ENCODE measurements around the gene TRPM2.

TRPM2 gene

DNA sequence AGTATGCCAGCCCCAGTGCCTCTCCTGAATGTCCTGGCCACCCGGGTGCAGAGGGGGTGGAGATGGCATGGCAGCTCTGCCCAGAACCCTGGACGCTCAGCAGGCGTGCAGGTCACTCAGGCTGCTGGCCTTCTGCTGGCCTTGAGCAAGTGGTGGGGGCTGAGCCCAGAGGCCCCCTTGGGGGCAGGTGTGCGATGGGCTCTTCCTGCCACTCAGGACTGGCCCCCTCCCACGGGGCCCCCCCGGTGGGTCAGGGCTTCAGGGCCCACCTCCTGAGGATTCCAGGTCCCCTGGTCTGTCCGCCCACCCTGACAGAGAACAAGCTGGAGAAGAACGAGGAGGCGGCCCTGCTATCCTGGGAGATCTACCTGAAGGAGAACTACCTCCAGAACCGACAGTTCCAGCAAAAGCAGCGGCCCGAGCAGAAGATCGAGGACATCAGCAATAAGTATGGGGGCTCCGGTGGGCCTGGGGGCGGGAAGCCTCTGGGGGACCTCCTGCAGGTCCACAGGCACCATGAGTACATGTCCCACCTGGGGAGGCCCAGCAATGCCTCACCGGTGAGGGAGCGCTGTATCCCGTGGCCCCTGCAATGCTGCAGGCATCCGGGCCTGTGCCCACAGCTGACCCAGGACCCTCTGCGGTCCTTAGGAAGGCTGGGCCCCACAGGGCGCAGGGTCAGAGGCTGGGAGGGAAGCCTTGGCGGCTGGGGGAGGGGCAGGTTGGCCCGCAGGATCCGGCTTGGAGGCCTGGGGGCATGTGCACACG, 64.9 kb downstream of the TRPM2 start:
- DNase-seq: no peak

DNA sequence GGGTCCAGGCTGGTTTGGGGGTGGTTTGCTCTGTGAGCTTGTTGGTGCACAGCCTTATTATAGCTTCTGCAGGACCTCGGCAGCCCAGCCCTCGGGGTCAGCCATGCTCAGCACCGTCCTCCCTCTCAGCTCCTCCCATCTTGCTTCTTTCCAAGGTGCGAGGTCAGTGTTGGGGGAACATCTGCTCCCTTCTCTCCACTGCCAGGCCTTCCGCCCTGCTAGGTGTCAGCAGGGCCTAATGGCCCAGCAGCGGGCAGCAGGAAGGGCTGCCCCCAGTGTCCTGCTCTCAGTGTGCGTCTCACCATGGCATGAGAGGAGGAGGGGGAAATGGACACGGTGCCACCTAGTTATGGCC, 65.4 kb downstream of the TRPM2 start:
- DNase-seq: no peak

DNA sequence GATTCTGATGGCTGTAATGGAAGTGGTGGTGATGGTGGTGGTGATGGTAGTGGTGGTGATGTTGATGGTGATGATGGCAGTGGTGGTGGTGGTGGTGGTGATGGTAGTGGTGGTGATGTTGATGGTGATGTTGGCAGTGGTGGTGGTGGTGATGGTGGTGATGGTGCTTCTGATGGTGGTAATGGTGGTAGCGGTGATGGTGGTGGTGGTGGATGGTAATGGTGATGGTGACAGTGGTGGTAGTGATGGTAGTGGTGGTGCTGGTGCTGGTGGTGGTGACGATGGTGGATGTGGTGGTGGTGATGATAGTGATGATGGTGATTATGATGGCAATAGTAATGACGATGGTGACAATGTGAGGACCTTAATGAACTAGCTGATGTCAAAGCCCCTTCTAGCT, 66.3 kb downstream of the TRPM2 start:
- no peak for DNase-seq

DNA sequence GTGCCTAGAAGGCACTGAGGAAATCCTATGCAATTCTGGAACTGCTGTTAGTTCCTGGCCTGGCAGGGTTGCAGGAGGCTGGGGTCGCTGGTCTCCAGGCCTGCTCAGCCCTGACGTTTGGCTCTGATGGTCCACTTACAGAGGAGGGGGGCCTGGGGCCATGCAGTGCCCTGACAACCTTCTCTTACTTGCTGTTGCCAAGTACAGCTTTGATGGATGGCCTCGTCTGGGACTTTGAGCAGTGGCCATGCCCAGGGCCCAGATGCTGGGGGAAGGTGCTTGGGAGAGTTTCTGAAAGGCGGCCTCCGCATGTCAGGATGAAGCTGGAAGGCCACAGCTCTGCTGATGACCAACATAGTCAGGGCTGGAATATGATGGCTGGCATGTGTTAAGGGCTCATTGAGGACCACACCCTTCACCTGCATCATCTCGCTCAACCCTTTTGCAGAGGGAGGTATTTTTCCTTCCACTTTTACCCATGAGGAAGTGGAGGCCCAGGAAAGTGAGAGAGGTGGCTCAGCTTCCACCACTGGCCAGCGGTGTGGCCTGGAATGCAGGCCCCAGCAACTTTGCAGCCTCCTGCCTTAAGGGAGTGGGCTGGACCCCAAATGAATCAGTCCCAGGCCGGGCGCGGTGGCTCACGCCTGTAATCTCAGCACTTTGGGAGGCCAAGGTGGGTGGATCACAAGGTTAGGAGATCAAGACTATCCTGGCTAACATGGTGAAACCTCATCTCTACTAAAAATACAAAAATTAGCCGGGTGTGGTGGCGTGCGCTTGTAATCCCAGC, 67.2 kb downstream of the TRPM2 start:
- no peak for DNase-seq

DNA sequence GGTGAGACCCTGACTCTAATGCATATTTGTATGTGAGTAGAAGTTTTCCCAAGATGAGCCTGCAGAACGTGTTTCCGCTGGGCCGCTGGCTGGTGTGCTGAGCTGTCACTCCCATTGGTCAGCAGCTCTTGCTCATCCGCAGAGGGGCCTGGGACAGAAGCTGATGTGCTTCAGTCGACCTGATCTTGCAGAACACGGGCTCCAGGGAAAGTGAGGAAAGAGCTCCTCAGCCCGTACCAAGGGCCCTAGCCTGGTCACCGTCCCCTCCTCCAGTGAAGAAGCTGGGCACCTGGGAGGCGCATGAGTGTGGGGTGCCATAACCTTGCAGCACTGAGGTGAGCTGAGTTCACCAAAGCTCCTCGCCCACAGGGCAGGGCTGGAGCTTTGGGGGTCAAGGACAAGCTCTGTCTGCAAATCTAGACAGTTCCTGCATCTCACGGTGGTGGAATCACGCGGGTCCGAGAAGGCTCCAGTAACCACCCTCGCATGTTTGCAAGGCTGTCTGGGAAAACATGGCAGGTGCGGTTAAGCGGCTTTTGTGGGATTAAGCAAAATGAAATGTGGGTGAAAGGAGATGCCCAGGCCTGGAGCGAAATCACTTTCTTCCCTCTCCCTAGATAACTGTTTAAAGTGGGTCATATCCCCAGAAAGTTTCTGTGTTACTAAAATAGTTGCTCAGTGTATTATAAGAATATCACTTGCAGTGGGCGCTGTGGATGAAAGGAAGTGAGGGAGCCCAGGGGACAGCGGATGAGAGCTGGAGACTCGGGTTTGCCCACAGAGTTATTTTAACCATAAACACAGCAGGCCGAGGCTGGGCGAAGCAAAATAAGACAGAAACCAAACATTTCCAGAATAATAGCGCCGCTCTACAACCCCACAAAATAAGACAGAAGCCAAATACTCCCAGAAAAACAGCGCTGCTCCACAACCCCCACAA, 68.8 kb downstream of the TRPM2 start:
- DNase-seq: no peak

DNA sequence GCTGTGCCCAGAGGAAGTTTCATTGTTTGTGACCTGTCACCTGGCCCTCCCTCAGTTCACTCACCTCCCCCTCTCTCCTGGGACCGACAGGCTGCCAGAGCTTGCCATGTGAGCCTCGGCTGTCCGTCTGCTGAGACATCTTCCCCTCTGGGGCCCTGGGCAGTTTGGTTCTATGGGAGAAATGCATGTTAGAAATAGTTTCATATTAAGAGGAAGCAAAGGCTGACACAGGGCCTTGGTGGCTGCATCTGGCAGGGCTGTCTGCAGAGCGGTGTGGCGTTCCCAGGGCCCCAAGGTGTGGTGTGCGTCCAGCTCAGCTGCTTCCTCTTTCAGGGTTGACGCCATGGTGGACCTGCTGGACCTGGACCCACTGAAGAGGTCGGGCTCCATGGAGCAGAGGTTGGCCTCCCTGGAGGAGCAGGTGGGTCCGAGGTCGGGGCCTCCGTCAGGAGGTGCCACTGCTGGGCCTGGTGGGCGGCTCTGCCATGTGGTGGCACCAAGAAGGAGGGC, 69.9 kb downstream of the TRPM2 start:
- DNase-seq: no peak

DNA sequence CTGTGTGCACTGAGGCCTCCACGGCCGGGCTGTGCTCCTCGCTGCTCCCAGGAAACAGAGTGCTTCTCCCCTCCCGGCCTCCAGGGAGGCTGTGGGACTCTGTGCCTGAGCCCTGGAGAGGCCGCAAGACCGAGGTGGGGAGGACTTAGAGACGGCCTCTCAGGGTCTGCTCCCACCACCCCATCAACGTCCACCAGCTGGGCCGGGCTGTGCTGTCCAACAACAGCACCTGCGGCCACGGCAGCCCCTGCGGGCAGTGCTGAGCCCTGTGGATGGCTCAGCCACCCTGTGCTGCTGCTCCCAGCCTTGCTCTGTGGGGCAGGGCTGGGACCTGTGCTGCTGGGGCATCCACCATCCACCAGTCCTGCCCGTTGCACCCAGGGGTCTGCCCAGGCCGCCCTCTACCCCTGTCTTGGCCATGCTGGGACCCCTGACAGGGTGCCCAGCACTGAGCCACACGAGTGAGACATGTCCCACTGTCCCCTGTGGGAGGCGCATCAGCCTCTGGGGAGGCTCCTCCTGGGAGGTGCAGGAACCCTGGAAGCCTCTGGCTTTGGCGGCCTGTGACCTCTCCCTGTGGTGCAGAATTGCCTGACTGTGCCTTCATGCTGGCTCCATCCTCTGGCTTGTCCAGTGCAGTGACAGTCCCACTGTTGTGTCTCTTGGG, 70.7 kb downstream of the TRPM2 start:
- no peak for DNase-seq

DNA sequence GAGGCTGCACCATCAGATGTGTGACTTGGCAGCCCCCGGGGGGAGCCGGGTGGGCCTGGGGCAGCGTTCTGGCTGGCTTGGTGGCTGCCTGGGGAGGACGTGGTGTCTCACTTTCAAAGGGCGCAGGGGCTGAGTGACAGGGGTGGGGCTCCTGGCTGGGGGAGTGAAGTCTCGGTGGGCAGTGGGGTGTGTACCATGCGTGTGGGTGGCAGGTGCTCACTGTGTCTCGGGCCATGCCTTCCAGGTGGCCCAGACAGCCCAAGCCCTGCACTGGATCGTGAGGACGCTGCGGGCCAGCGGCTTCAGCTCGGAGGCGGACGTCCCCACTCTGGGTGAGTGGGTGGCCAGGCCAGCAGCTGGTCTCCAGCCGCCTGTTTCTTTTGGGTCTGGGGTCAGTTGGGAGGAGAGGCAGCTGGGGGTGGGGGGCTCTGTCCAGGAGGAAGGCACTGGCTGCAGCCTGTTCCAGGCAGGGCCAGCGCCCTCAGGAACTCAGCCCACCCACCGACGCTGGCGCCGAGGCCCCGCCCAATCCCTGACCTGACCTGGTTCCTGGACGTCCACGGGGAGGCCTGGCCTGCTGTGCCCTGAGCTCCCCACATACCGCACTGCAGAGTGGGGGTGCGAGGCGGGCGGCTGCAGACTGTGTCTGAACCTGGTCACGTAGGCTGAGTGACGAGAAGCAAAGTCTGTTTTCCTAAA, 71.3 kb downstream of the TRPM2 start:
- DNase-seq: no peak

DNA sequence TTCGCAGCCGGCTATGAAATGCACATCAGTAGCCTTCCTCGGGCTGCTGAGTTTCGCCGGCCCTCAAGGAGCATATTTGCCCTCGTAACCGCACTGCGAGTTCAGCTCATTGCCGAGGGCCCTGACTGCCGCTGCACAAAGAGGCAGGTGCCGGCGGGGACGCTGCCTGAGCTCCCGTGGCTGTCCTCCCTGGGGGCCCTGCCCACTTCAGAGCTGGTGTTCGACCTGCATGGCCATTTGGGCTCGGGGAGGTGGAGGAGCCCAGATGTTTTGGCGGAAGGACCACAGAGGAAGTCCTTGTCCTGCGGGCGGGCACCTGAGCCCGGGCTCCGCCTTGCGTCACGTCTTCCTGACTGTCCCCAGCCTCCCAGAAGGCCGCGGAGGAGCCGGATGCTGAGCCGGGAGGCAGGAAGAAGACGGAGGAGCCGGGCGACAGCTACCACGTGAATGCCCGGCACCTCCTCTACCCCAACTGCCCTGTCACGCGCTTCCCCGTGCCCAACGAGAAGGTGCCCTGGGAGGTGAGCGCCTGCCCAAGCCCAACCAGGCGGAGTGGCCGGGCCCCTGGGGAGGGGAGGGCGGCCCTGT, 72.0 kb downstream of the TRPM2 start:
- no peak for DNase-seq

DNA sequence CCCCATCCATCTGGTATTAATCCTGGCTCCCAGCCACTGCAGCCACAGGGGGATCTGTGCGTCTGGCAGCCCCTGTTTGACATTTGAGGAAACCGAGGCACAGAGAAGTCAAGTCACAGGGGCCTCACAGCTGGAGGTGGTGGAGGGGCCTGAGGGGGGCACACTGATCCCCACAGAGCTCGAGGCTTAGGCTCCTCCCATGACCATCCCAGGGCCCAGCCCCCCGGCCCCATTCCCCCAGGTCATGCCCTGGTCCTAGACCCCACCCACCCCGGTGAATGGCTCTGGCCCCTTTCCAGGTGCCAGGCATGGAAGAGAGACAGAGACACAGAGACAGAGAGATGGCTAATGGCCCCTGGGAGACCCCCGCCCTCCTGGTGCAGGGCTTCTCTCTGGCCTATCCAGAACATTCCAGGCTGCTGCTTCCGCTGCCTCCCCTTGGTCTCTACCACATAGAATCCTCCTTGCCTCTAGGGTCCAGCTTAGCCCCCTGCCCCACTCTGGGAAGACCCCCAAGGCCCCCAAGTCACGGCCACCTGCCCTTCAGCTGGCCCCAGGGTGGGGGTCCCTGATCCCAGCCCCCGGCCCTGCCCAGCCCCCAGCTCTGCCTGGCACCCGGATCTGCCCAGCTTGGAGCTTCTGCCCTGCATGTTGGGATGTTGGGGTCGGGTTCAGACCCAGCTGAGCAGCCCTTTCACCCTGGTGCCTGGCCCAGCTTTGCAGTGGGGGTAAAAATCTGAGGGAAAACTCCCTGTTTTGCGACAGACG, 72.7 kb downstream of the TRPM2 start:
- no peak for DNase-seq

DNA sequence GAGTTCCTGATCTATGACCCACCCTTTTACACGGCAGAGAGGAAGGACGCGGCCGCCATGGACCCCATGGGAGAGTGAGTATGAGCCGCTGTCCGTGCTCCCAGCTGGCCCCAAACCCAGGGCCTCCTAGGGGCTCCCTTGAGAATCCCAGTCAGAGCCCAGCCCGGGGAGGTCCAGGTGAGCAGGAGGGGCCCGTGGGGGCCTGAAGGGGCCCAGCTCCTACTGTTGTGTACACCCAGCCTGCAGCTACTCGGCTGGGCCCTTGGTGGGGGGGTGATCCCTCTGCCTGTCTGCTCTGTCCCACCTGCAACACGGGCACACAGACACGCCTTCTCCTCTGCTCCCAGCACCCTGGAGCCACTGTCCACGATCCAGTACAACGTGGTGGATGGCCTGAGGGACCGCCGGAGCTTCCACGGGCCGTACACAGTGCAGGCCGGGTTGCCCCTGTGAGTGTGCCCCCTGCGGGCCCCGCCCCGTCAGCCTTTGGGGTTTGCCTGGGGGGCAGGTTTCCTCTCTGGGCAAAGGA, 73.3 kb downstream of the TRPM2 start:
- DNase-seq: no peak

DNA sequence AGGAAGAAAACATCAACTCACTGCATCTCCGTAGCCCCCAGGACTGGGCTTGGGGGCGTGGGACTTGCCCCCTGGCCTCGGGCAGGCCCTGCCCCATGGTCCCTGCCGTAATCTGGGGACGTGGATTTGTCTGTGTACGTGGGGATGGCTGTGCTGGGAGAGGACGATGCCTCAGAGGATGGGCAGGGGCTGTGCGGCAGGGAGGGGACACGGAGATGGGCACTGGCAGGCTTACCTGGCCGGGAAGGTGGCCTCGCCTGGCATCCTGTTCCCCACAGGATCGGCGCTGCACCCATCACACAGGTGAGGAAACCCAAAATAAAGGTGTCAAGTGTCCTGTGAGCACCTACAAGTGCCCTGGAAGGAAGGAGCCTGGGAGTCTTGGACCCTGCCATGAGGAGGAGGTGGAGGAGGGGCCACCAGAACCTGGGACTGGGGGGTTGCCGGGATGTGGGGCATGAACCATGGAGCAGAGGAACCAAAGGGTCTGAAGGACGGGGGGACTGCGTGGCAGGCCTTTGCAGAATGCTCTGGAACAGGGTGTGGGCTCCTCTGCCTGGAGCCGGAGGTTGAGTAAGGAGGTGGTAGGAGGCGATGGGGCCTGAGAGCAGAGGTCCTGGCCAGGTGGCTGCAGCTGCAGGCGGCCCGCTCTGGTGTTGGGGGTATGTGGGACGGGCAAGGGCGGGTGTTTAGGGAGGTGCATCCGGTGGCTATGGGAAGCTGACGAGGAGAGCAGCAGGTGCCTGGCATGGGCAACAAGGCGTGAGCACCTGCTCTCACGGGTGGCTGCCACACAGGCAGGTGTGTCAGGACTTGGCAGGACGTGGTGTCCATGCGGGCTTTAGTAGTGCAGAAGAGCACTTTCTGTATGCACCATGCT, 74.1 kb downstream of the TRPM2 start:
- no peak for DNase-seq

DNA sequence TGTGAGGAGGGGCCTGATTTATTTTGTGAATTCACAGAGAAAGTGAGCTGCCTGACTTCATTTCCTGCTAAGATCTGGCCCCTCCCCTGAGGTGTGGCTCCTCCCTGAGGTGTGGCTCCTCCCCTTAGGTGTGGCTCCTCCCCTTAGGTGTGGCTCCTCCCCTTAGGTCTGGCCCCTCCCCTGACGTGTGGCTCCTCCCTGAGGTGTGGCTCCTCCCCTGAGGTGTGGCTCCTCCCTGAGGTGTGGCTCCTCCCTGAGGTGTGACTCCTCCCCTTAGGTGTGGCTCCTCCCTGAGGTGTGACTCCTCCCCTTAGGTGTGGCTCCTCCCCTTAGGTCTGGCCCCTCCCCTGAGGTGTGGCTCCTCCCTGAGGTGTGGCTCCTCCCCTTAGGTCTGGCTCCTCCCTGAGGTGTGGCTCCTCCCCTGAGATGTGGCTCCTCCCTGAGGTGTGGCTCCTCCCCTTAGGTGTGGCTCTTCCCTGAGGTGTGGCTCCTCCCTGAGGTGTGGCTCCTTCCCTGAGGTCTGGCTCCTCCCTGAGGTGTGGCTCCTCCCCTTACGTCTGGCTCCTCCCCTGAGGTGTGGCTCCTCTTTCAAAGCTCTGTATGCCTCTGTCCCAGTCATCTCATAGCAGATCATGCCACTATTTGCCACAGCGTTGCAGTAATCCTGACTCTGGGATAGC, 75.0 kb downstream of the TRPM2 start:
- peak; percentile 46 for DNase-seq

DNA sequence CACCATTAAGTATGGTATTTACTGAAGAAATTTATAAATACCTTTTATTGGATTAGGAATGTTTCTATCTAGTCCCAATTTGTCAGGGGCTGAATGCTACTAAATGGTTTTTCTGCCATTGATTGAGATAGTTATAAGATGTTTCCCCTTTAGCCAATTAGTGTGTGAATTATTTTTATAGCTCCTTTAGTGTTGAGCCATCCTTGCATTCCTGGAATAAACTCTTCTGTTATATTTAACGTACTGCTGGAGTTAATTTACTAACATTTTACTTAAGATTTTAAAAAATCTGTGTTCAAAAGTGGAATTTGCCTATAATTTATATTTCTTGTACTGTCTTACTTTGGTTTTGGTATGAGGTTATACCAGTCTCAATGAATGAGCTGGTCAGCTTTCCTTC, 76.5 kb downstream of the TRPM2 start:
- DNase-seq: no peak

DNA sequence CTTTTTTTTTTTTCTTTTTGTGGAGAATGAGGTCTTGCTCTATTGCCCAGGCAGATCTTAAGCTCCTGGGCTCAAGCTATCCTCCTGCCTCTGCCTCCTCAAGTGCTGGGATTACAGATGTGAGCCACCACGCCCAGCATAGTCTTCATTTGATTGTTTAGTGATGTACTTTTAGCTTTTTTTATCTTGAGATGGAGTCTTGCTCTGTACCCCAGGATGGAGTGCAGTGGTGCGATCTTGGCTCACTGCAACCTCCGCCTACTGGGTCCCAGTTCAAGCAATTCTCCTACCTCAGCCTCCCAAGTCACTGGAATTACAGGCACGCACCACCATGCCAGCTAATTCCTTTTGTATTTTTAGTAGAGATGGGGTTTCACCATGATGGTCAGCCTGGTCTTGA, 77.9 kb downstream of the TRPM2 start:
- DNase-seq: no peak

DNA sequence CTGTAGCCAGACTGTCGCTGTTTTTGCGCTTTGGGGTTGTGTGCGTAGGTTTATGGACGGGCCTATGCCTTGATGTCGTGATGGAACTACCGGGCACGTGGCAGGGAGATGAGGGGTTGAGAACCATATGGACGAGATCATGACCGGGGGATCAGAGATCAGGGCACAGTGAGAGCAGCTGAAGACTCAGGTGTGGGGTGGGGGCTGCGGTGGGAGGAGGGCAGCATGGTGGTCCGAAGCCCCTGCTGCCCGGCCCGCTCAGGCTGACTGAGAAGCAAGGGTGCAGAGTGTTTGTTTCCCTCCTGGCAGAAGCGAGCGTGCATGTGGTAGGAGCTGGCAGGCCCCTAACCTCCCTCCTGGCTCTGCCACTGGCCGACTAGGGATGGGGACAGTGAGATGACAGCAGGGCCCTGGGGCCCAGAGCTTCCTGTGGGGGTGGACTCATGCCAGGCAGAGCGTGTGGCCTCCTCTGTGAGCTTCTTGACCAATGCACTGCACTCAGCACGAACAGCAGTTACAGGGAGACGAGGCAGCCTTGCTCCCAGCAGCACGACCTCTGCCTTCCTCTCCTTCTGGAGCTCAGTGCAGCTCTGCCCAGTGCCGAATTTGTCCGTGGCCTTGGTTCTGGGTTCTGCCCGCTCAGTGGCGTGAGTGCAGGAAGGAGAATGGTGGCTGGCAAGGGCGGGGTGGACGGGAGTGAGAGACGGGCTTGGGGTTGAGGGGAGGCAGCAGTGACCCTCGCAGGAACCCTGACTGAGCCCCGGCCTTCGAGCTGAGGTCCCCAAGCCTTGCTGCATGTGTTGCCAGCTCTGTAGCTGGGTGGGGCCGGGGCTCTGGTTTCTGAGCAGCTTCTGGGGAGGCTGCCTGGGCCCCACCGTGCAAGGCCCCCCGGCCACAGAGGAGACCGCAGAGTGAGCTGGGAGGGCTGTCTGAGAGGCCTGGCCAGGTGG, 79.7 kb downstream of the TRPM2 start:
- DNase-seq: no peak

DNA sequence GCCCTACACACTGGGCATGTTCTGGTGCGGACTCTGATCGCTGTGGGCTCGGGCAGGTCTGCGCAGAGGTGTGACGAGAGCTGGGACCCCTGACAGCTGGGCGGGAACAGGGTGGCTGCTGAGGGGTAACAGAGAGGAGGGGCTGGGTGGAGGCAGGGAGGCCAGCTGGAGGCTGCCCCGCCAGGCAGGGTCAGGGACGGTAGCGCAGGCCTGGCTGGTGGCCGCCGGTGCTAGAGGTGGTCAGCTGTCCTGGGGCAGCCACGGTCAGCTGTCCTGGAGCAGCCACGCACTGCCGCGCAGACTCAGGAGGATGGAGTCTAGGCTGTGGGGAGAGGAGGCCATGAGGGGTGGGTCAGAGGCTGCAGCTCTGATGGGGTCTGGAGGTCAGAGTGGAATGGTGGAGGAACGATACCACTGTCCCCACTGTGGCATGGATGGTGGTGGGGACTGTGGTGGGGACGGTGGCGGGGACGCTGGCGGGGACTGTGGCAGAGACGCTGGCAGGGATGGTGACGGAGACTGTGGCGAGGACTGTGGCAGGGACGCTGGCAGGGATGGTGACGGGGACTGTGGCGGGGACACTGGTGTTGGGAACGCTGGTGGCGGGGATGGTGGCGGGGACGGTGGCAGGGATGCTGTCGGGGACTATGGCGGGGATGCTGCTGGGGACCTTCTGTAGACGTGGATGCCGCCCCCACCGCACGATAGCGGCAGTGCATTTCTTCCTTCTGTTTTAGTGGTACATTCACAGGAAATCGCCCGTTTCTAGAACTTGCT, 80.6 kb downstream of the TRPM2 start:
- no peak for DNase-seq

Measured in activated naive CD4-positive, alpha-beta T cell treated with Interleukin-2 at 50 U/mL for 16 hours (primary cell).